Common myeloid progenitor, CD34-positive (primary cell): ENCODE results near the gene BMP6.

Experiments
- CTCF ChIA-PET: fragments of 350-600 bp; sonication (Branson Sonifier 250); formaldehyde crosslinking; loops from one replicate; lab custom pipeline; 2021; ENCODE audit warnings: antibody characterized with exemption; lab: Charles Lee
- POLR2A ChIA-PET: fragments of 350-600 bp; sonication (Branson Sonifier 250); formaldehyde crosslinking; loops from one replicate; lab custom pipeline; 2021; ENCODE audit warnings: antibody characterized with exemption; lab: Charles Lee
- DNase-seq, 3 donors: peaks; one replicate each; pipeline versions ENCODE4 v3.0.0 to v3.0.0-alpha.2; 2013
- H3K27ac ChIP-seq, 2 experiments: 1 replicate in 1 of 2; 2 replicates in 1 of 2; pipeline ENCODE4 v1.7.0; 2013; ENCODE audit warnings: inconsistent platforms in 2 of 2, low read length in 2 of 2, mild to moderate bottlenecking in 2 of 2, low read depth in 1 of 2, moderate library complexity in 1 of 2; ENCODE audit not compliant: severe bottlenecking in 2 of 2, insufficient read depth in 1 of 2, poor library complexity in 1 of 2
- H3K27me3 ChIP-seq, 5 experiments: replicated peaks in 2 of 5; 1 replicate in 3 of 5; 2 replicates in 2 of 5; pipeline versions ENCODE4 v1.6.1 to v1.7.0; 2013; ENCODE audit warnings: low read length in 4 of 5, mild to moderate bottlenecking in 2 of 5, moderate library complexity in 2 of 5, inconsistent platforms in 1 of 5; ENCODE audit not compliant: insufficient read depth in 5 of 5, control insufficient read depth in 4 of 5
- H3K36me3 ChIP-seq, 4 experiments: 1 replicate in 2 of 4; 2 replicates in 2 of 4; pipeline versions ENCODE4 v1.6.1 to v1.7.0; 2013; ENCODE audit warnings: low read length in 3 of 4, control low read depth in 1 of 4, mild to moderate bottlenecking in 1 of 4; ENCODE audit not compliant: control insufficient read depth in 4 of 4, insufficient read depth in 4 of 4
- H3K4me1 ChIP-seq, 4 experiments: 1 replicate in 3 of 4; 2 replicates in 1 of 4; pipeline versions ENCODE4 v1.6.1 to v1.7.1; 2013; ENCODE audit warnings: low read length in 3 of 4, mild to moderate bottlenecking in 3 of 4, control low read depth in 1 of 4, inconsistent platforms in 1 of 4, moderate library complexity in 1 of 4; ENCODE audit not compliant: control insufficient read depth in 4 of 4, insufficient read depth in 4 of 4; ENCODE audit errors: control extremely low read depth in 1 of 4
- H3K4me3 ChIP-seq, 7 experiments: 1 replicate in 4 of 7; 2 replicates in 3 of 7; pipeline versions ENCODE4 v1.5.1 to v1.7.0; 2013; ENCODE audit warnings: mild to moderate bottlenecking in 7 of 7, low read length in 6 of 7, moderate library complexity in 6 of 7, inconsistent platforms in 2 of 7, low read depth in 2 of 7, control low read depth in 1 of 7; ENCODE audit not compliant: insufficient read depth in 4 of 7, control insufficient read depth in 1 of 7; ENCODE audit errors: extremely low read depth in 1 of 7
- H3K9me3 ChIP-seq, 5 experiments: 1 replicate in 4 of 5; 2 replicates in 1 of 5; pipeline versions ENCODE4 v1.6.1 to v1.7.1; 2013; ENCODE audit warnings: low read length in 4 of 5, mild to moderate bottlenecking in 2 of 5, inconsistent platforms in 1 of 5, low read depth in 1 of 5, moderate library complexity in 1 of 5; ENCODE audit not compliant: control insufficient read depth in 4 of 5, insufficient read depth in 2 of 5; ENCODE audit errors: control extremely low read depth in 1 of 5
- WGBS: methylation state at CpG from one replicate; pipeline ENCODE4 v1.1.5; 2013; ENCODE audit not compliant: insufficient coverage; 5-methylcytosine and 5-hydroxymethylcytosine counted together

Gene BMP6

GRCh38 chr6:7798751-7799150 lies 72.9 kb downstream of the BMP6 start:
- Histone ChIP-seq H3K9me3 (no peaks in the 10 kb centered on the region), H3K36me3 (no peaks in the 10 kb centered on the region), H3K4me1 (no peaks in the 10 kb centered on the region), H3K27ac (no peak overlapping the region), H3K27me3 (no peaks in the 10 kb centered on the region), H3K4me3 (no peak overlapping the region)
- no peak for DNase-seq
- POLR2A ChIA-PET, result no interaction called here
- CTCF ChIA-PET, result no interaction called here
- 97% methylated on average over 5 of the region's 6 CpGs for WGBS

- Histone ChIP-seq H3K27ac (no peak overlapping the region), H3K4me3 (no peak overlapping the region), H3K27me3 (no peaks in the 10 kb centered on the region), H3K36me3 (no peaks in the 10 kb centered on the region), H3K4me1 (peaks cover 0 to 4% (median 0%) of the 10 kb centered on the region in 4 experiments), H3K9me3 (no peaks in the 10 kb centered on the region)
- POLR2A ChIA-PET, result no interaction called here
- CTCF ChIA-PET, result interaction anchor here (1.7 kb wide), 1 partner anchor 9 kb away, joined by 4 read pairs; no protein-coding TSS in a partner anchor
- no peak for DNase-seq
- WGBS, result 100% methylated on average over 3 of the region's 3 CpGs
Measured at GRCh38 chr6:7802662-7803061, 76.8 kb downstream of the BMP6 start.

- Histone ChIP-seq H3K4me1 (peaks cover 0 to 5% (median under 1%) of the 10 kb centered on the region in 4 experiments), H3K9me3 (no peaks in the 10 kb centered on the region), H3K4me3 (no peak overlapping the region), H3K36me3 (no peaks in the 10 kb centered on the region), H3K27me3 (no peaks in the 10 kb centered on the region), H3K27ac (no peak overlapping the region)
- peak in 2 of 3 donors; percentile 21 to 25 for DNase-seq
- WGBS, result 100% methylated on average over 1 of the region's 3 CpGs
- ChIA-PET CTCF (no interaction called here), POLR2A (no interaction called here)
Measured at GRCh38 chr6:7803214-7803613, 77.3 kb downstream of the BMP6 start.

- no peaks in the 10 kb centered on the region for H3K27me3 ChIP-seq
- no peak overlapping the region for H3K27ac ChIP-seq
- WGBS, result 91% methylated on average over 7 of the region's 11 CpGs
- H3K9me3 ChIP-seq, result no peaks in the 10 kb centered on the region
- ChIA-PET CTCF (no interaction called here), POLR2A (no interaction called here)
- peaks cover 0 to 10% (median 3%) of the 10 kb centered on the region in 4 experiments for H3K4me1 ChIP-seq
- no peak overlapping the region for H3K4me3 ChIP-seq
- no peaks in the 10 kb centered on the region for H3K36me3 ChIP-seq
- DNase-seq, result no peak
Measured at GRCh38 chr6:7805078-7805849, 79.4 kb downstream of the BMP6 start.

- Histone ChIP-seq H3K27ac (no peak overlapping the region), H3K4me3 (no peak overlapping the region), H3K9me3 (no peaks in the 10 kb centered on the region), H3K27me3 (no peaks in the 10 kb centered on the region), H3K4me1 (peaks cover 0 to 10% (median 3%) of the 10 kb centered on the region in 4 experiments), H3K36me3 (no peaks in the 10 kb centered on the region)
- WGBS, result 72% methylated on average over 5 of the region's 6 CpGs
- ChIA-PET CTCF (no interaction called here), POLR2A (no interaction called here)
- DNase-seq, result peak in 1 of 3 donors; percentile 2
Measured at GRCh38 chr6:7805850-7806214, 79.9 kb downstream of the BMP6 start.

GRCh38 chr6:7806711-7807110 lies 80.8 kb downstream of the BMP6 start:
- ChIA-PET CTCF (no interaction called here), POLR2A (no interaction called here)
- Histone ChIP-seq H3K27me3 (no peaks in the 10 kb centered on the region), H3K27ac (no peak overlapping the region), H3K9me3 (no peaks in the 10 kb centered on the region), H3K36me3 (no peaks in the 10 kb centered on the region), H3K4me3 (no peak overlapping the region), H3K4me1 (peaks cover 0 to 10% (median 3%) of the 10 kb centered on the region in 4 experiments)
- no peak for DNase-seq
- WGBS, result no CpG with 5 or more reads among the region's 1 CpG

GRCh38 chr6:7809346-7809745 lies 83.4 kb downstream of the BMP6 start:
- Histone ChIP-seq H3K27ac (no peak overlapping the region), H3K4me1 (peaks cover 0 to 10% (median 3%) of the 10 kb centered on the region in 4 experiments), H3K36me3 (no peaks in the 10 kb centered on the region), H3K4me3 (no peak overlapping the region), H3K9me3 (no peaks in the 10 kb centered on the region), H3K27me3 (no peaks in the 10 kb centered on the region)
- 95% methylated on average over 4 of the region's 7 CpGs for WGBS
- DNase-seq, result no peak
- ChIA-PET POLR2A (no interaction called here), CTCF (interaction anchor here (0.6 to 1.2 kb wide), 2 partner anchors 86 to 165 kb away, joined by 3 read pairs; no protein-coding TSS in a partner anchor)
